ENCODE measurements around the gene HRH1.
"Not testable (repeated sequence)": the region's sequence is repeated elsewhere in the genome, so short reads cannot be mapped to it uniquely, and the experiment has no call there.

The HRH1 gene

DNA sequence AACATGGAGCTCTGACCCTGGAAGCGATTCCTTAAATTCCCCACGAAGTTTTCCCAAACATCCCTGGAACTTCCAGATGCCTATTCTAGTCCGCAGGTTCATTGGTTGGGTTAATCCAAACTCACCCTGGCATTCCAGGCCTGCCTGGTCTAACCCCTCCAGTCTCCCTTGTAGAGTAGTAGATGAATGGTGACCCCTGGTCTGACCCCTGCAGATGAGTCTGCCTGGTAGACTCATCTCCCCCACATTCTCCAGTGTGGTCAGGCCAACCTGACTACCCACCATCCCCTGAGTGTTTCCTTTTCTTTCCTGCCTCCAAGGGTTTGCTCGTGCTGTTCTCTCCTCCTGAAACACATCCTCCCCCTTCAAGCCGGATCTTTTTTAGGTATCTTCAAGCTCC, 10.8 kb upstream of the HRH1 start:
- DNase-seq = no peak

DNA sequence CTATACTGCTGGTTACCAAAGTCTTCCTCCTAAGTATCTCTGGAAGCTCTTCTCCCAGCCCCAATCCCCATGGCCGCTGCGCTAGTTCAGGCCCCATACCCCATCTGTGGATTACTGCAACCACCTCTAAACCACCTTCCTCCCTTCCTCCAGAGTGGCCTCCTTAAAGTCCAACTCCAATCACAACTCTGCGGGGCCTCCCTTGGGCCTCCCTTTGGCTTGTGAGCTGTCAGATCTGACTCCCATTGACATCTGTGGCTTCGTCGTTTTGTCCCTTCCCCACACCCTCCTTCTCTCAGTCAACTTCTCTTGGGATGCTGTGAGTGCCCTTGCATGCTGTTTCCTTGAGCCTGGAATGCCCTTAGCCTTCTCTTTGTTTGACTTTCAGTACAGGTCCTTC, 9.3 kb upstream of the HRH1 start:
- DNase-seq = no peak

DNA sequence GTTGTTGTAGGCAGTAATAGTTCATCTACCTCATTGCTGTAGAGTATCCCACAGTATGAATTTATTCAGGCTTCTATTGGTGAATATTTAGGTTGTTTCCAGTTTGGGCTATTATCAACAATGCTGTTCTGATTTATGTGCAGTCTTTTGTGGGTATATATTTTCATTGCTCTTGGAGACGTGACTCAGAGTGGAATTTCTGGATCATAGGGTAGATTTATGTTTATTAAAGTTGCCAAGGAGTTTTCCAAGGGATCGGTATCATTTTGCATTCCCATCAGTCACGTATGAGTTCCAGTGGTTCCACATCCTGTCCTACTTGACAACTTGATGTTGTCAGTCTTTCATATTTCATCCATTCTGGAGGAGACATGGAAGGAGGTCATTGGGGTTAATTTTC, 8.4 kb upstream of the HRH1 start:
- no peak for DNase-seq

DNA sequence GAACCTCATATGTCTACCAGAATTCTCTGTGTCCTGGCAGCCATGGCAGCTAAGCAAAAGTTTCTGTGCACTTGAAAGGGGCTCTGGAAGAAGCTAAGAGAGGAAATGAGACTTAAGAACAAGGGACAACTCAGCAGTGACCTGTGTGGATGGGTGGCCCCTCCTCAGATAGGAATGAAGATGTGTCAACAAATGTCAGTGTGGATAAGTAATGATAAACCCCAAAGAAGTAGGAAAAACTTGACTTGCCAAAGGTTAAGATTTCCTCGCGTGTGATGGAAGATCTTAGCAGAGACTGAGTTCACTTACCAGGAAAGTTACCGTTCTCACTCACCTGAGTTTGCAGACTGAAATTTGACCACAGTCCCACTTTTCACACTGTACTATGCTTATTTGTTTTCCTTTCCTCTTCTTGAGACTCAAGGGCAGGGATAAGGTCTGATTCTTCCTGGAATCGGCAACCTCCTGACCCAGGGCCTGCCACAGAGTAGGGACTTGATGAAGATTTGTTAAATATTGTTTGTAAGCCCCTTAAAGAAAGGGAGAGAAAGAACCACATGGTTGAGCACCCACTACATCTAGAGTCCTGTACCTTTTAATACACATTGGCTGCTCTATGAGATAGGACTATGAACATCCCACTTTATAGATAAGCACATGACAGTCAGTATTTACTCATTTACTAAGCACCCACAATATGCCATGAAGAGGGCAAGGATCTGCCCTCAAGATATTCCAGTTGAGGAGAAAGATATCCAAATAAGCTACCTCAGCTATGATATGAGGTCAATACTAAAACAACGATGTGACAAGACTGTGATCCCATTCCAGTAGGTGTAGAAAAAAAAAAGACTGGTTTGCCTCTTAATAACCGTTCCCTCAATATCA, 7.3 kb upstream of the HRH1 start:
- DNase-seq = no peak

DNA sequence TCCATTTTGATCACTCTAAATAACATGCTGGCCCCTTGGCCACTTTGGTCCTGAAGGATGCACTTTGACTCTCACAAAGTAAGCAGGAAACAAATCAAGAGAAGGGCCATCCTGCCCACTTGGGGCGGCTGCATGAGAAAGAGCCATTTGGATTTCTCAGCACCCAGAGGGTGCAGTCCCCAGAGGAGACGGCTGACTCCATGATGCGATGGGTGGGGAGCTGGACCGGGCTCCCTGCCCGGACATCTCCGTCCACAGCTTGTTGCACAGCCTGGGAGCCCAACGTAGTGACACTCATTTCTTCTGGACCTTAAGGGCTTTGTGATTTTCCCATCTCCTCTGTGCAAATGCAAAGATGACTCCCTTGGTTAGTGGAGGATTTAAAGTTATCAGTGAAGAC, 4.0 kb upstream of the HRH1 start:
- DNase-seq = no peak

DNA sequence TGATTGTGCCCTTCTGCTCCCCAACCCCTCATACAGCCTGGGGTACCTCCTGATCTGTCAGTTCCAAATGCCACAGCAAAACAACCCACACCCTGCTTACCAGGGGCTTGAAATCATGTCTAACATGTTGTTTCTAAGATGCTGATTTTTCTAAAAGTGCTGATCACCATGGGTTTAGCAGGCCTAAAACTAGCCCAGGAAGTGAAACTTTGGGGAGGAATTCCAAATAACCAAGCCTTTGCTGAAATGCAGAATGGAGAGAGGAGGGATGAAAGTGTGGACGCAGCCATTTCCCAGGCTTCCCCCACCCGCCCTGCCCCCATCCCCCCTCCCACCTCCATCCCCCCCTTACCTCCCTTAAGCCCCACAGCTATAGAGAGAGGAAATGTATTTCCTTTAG, 2.0 kb upstream of the HRH1 start:
- DNase-seq = no peak

DNA sequence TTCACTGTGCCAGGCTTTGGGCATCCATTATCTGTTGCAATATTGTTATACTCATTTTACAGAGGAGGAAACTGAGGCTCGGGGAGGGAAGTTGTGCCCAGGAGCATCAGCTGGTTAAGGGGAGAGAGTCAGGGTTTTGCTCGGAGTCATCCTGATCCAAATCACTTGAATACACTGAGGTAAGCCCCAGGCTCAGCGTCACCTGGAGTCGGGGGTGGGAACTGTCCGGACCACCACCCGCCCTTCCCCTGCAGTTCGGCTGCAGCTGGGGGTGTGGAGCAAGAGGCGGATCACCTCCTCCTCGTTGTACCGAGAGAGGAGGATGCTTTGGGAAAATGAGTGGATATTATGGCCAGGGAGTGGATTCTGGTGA, 646 bp downstream of the HRH1 start:
- no peak for DNase-seq

DNA sequence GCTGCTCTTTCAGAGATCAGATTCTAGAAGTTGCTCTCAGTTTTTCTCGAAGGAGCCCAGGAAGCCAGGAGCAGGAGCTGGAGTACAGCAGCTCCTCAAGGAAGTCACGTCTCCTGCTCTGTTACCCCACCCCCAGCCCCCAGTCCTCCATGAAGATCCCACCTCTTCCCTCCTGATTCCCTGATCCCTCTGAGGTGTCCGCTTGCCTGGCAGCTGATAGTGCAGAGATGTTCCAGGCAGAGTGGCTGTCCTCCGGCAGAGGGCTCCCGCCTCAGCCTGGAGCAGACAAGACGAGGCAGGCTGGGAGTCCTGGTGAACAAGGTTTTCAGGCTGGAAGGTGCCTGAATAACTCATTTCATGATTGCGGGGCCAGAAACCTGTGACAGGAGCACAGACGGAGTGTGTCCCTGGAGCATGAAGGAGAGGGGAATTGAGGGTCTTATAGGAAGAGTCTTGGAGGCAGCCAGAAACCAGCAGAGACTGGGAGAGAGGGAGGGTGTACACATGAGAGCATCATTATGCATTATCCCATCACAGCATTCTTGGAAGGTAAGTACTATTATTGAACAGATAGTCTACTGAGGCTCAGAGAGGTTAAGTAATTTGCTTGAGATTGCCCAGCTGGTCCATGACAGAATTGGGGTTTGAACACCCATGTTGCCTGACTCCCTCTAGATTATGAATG, 1.2 kb downstream of the HRH1 start:
- DNase-seq = no peak

DNA sequence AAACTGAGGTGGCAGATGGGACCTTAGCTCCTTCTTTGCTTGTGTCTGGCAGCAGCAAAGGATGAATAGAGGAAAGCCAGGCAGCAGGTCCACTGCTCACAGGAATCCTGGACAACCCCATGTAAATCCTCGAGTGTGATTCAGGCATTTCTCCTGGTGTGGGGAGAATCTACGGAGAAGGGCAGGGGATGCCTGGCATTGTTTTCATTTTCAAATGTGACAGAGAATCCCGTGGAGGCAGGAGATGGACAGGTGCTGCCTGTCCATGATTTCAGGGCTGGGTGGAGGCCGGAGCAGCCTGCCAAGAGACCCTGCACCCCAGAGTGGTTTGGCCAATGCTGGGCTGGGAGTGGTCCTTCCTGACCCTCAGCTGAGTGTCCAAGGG, 1.7 kb downstream of the HRH1 start:
- no peak for DNase-seq

DNA sequence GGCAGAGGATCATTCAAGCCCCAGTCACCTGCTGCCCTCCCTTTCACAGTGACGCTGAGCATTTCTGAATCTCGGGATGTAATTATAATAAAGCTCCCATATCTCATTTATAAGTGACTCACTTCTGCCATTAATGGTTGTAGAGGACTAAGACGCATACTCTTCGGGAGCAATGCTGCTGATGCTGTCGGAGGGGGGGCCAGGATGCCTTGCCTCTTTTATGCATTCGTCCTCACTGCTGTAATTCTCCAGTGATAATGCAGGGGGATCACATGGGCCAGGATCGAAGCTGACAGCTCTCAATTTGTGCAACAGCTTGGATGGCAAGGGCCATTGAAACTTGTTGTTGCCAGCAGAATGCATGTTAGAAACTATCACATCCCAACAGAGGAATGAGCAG, 3.1 kb downstream of the HRH1 start:
- DNase-seq = no peak

DNA sequence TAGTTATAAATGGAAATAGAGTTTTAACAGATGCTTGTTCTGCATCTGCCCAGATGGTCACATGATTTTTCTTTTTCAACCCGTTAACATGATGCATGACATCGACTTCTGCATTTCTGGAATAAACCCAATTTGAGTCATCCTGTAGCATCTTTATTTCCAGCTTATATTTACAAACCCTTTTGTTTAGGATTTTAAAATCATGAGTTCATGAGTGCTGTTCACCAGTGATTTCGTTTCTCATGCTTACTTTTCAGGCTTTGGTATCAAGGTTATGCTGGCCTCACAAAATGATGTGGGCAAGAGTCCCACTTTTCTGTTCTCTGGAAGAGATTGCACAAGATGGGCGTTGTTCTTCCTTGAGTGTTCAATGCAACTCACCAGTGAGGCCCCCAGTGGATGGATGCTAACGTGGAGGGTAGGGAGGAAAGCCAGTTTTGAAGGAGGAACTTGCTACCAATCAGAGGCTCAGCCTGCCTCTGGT, 5.2 kb downstream of the HRH1 start:
- DNase-seq = no peak

DNA sequence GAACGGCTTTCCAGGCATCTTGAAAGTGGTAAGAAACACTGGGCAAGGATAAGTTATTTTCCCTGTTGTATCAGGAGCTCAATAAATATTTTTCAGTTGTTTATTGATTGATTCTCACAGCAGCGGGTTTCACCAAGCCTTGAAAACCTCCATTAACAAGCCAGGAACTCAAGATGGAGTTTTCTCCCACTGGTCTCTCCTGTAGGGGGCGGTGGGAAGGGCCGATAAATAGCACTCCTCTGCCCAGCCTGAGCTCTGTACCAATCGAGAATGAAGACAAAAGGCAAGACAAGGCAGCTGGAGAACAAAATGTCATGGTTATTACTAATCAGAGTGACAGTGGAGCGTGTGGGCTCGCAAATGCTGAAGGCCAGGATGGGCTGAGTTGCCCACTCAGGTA, 7.4 kb downstream of the HRH1 start:
- no peak for DNase-seq

DNA sequence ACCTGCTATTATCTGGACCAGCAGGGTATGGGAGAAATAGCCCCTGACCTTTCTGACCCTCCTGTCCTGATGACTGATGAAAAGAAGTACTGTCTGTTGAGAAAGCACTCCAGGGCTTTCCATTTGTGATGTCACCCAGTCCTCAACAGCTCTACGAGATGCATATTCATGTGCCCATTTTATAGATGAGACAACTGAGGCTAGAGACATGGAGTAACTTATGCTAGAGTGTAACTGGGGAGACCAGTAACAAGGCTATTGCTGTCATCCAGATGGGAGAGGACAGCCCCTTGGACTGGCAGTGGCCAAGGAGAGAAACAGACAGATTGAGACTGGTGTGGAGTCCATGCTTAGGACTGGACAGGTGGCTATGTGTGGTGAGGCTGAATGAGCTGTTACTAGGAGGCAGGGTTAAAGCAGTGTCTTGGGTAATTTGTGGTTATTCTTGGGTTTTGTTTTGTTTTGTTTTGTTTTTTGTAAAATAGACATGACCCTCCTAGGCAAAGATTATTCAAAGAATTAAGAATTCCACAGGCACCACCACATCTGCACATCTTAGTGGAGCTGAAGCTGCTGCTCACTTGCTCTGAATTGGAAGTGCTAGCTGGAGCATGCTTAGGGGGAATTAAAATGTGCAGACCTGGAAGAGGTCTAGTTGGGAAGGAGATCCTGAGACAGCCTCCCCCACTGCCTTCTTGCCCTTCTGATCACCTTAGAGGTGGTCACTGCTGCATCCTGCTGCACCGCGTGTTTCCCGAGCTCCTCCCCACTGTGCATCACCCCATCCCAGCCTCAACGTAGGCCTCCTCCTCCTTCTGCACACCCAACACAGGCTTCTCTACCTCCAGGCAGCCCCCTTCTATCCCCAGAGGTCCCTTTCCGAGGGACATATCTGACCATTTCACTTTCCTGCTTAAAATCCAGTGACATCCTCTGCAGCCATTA, 8.4 kb downstream of the HRH1 start:
- DNase-seq = no peak

DNA sequence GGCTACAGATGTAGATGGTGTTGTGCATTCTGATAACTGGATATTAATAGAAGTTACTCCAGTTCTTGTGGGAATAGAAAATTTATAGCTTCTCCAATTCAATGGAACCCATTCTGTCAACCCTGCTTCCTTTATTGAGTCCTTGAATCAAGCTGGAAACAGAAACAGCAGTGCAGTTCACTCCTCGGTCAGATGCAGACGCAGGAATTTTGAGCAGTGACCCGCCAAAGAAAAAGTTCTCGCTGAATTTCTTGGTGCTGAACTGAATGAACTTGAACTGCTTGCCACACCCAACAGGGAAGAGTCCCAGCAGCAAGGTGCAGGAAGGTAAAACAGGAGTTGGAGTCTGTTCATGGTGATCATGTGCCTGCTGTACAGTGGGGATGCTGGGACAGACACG, 10.3 kb downstream of the HRH1 start:
- DNase-seq = no peak

DNA sequence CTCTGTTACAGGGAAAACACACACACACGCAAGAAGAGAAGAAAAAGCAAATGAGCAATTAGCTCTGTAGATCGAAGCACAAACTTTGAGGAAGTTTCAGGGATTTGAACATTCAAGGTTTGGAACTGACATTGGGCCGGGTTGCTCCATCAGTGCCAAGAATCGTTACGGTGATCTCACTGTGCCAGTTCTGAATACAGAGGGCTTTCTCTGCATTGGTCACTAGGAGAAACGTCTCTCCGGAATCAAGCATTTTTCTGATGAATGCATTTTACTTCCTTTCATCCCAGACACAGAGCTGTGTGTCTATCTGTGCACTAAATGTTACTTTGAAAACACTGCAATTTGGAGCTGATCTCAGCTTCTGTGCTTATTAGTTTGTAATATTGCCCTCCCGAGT, 11.2 kb downstream of the HRH1 start:
- no peak for DNase-seq

DNA sequence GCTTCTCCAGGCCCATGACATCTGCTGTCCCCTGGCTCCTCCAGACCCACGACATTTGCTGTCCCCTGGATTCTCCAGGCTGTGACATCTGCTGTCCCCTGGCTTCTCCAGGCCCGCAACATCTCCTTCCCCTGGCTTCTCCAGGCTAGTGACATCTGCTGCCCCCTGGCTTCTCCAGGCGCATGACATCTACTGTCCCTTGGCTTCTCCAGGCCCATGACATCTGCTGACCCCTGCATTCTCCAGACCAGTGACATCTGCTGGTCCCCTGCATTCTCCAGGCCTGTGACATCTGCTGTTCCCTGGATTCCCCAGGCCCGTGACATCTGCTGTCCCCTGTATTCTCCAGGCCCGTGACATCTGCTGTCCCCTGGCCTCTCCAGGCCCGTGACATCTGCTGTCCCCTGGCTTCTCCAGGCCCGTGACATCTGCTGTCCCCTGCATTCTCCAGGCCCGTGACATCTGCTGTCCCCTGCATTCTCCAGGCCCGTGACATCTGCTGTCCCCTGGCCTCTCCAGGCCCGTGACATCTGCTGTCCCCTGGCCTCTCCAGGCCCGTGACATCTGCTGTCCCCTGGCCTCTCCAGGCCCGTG, 12.6 kb downstream of the HRH1 start:
- not testable (repeated sequence) for DNase-seq

DNA sequence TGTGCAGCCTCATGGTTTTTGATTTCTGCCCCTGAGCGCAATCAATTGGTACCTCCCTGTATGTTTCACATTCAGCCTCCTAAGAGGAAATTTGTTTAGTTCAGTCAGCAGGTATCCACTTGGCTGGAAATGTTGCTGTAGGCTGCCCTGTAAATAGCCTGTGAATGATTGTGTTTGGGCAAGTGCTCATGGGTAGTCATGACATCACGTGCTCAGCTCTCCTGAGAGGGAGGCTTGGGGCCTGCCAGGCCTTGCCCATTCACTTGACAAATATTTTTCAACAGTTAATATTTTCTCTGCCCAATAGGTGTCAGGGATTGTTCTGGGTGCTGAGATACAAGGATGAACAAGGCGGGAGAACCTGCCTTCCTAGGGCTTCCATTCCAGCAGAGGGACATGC, 13.3 kb downstream of the HRH1 start:
- DNase-seq = no peak

DNA sequence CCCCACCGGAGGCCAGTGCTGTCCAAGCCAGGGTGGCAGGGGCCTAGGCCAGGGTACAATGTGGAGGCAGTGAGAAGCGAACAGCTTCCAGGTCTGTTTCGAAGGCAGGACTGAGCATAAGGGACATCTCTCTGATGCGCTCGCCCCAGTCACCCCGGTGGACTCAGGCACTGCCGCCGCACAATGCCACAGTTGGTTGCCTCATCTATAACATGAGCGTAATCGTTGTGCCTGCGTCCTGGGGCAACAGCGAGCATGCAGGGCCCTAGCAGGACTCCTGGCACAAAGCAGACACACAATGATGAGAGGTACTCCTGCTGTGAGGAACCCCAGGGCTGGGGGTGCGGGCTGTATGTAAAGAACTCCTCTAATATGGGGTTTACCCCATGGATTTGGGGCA, 14.1 kb downstream of the HRH1 start:
- DNase-seq = no peak

DNA sequence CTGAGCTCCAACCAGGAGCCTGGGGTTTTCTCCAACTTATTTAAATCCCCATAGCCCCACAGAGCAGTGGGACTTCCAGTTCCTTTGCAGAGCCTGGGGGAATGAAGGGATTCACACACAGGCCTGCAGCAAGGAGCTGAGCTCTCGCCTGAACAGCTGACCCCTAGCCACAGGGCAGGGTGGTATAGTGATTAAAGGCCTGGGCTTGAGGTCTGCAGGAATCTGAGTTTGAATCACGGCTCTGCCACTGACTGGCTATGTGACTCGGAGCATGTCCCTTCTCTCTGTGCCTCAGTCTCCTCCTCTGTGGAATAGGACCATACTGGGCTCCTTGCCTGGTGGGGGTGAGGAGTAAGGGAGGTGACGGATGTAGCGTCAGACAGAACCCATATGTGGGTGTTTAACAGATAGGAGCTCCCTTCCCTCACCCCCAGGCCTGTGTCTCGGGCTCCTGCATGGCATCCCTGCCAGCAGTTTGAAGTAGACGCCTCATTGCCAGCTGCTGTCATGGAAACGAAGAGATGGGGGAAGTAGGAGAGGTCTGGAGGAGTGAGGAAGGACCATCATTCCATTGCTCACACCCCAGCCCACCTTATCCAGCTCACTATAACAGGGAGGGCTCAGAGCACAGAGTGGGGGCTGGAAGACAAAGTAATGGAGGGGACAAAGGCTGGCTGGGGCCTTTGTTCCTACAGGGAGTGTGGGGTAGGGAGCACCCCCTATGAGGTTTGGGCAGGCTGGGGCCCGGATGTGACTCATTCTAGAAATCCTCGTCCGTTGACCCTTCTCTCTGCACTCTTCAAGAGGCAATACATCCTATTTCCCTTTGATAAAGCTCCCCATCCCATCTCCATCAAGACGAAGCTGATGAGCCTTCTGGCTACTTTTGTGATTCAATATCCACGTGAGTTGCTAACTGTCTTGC, 14.8 kb downstream of the HRH1 start:
- DNase-seq = no peak

DNA sequence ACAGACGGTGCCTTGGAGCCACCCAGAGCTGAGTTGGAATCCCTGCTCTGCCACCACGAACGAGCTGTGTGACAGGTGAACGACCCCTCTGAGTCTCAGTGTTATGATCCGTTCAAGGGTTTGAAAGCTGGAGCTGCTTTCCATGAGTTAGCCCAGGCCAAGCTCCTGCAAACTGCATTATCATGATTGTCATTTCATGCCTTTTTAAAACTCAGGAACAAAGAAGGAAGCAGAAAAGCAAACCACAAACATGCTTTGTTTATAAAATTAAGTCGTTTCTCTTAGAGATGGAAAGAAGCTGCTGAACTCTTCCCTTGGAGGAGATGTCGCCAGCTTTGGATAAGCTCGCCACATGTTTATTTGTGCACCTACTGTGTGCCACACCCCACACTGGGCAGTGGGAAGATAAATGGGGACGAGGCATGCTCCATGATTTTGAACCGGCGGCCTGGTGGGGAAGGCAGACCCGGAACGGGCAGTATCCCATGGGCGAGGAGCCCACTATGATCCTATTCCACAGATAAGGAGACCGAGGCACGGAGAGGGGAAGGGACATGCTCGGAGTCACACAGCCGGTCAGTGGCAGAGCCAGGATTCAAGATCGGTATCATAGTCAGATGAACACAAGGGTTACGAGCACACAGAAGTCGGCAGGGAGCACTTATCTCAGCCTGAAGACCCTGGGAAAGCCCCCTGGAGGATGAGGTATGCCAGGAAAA, 15.9 kb downstream of the HRH1 start:
- no peak for DNase-seq

DNA sequence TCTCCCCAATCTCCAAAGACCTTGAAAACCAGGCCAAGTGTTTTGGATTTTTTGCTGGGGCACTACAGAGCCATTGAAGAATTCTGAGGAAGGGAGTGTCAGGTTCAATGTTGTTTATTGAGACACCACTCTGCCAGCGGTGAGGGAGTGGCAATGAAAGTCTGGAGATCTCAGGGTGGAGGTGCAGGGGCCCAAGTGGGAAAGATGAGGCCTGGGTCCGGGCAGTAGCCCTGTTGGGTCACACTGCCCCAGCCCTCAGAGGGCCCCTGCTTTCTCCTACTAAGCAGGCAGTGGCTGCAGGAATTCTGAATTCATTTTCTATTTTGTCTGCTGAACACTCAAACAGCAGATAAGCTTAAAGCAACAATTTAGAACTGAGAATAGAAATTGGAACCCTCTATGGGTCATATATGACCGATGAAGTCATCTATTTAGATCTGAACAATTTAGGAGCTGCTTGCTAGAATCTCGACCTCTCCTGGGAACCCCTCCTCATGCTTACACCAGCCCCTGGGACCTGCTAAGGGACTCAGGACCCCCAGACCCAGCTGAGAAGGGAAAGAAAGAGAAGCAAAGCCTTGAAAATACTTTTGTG, 17.9 kb downstream of the HRH1 start:
- DNase-seq = no peak
